OCI-LY3 (cell line): ENCODE data around the gene UBXN1.

ENCODE experiments used
- EZH2phosphoT487 ChIP-seq: fragments of 200-600 bp; shearing (Covaris generic); IDR thresholded peaks from 2 replicates; pipeline ENCODE4 v1.6.1; 2018; ENCODE audit warnings: antibody characterized with exemption, mixed run types, low read depth
- TF ChIP-seq, protein P1 (sequence below): fragments of 200-600, 300-600 bp; sonication (generic); IDR thresholded peaks from 2 replicates; pipeline ENCODE4 v1.5.1; 2014; ENCODE audit warnings: antibody characterized with exemption, low read length, low read depth

DNA sequence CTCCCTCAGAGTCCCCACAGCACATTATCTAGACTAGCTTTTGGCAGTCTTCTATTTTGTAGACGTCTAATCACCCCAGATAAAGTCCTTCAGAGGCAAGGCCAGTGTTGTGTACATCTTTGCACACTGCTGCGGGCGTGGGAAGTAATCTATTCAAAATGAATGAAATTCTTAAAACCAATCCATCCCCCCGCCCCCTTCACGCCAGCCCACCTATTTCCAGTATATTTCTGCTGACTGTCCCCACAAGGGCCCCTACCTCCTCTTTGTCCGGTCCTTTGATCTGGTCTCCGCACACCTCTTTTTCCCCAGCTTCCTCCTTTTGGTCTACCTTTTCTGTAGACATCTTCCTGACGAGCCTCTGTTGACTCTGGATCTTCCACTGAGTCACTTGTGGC lies 28.0 kb upstream of the UBXN1 start:
- TF ChIP-seq, protein P1, sequence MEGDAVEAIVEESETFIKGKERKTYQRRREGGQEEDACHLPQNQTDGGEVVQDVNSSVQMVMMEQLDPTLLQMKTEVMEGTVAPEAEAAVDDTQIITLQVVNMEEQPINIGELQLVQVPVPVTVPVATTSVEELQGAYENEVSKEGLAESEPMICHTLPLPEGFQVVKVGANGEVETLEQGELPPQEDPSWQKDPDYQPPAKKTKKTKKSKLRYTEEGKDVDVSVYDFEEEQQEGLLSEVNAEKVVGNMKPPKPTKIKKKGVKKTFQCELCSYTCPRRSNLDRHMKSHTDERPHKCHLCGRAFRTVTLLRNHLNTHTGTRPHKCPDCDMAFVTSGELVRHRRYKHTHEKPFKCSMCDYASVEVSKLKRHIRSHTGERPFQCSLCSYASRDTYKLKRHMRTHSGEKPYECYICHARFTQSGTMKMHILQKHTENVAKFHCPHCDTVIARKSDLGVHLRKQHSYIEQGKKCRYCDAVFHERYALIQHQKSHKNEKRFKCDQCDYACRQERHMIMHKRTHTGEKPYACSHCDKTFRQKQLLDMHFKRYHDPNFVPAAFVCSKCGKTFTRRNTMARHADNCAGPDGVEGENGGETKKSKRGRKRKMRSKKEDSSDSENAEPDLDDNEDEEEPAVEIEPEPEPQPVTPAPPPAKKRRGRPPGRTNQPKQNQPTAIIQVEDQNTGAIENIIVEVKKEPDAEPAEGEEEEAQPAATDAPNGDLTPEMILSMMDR = no peak
- TF ChIP-seq EZH2phosphoT487 = no peak
